ENCODE data around the gene ALOXE3. TPM values are rescaled to one million over a fixed set of nuclear protein-coding genes. Genes with fewer than 3 reads are reported as not detected.
A peak's percentile ranks its signal among the peaks of the same experiment; 100 is the strongest.

The ALOXE3 gene
- polyA plus RNA-seq, 3 donors, result not detected

GRCh38 chr17:8048236-8048635 lies 70.1 kb downstream of the ALOXE3 start:
- Mint-ChIP-seq H3K9me3 (no peaks in the 10 kb centered on the region), H3K4me1 (peaks cover 7% of the 10 kb centered on the region), H3K36me3 (peaks cover 8 to 12% of the 10 kb centered on the region in 2 donors), H3K4me3 (no peak overlapping the region), H3K27me3 (ENCODE audit: low read depth in 3 of 3) (peaks cover 0 to 4% (median 2%) of the 10 kb centered on the region in 3 donors), H3K27ac (no peak overlapping the region)
- Histone ChIP-seq H3K79me2 (ENCODE audit: insufficient read depth, low read length) (no peaks in the 10 kb centered on the region), H3K9ac (ENCODE audit: insufficient read depth, low read length, poor library complexity, severe bottlenecking) (no peak overlapping the region), H3K27ac (ENCODE audit: low read depth in 1 of 2, low read length in 2 of 2) (no peak overlapping the region), H3K27me3 (ENCODE audit: control insufficient read depth in 2 of 2, insufficient read depth in 2 of 2, low read length in 2 of 2) (no peaks in the 10 kb centered on the region), H3K4me3 (replicated peaks in 1 of 3; ENCODE audit: low read depth in 2 of 3, low read length in 3 of 3) (no peak overlapping the region), H3K36me3 (replicated peaks in 1 of 2; ENCODE audit: control insufficient read depth in 1 of 2, insufficient read depth in 2 of 2, low read length in 2 of 2) (peaks cover 0 to 2% of the 10 kb centered on the region in 2 donors), H2AFZ (ENCODE audit: insufficient read depth, low read depth, low read length, poor library complexity, severe bottlenecking) (no peak overlapping the region), H4K20me1 (ENCODE audit: insufficient read depth, low read length) (no peaks in the 10 kb centered on the region), H3K4me2 (replicated peaks; ENCODE audit: extremely low read depth, low read length, poor library complexity, severe bottlenecking) (no peak overlapping the region), H3K4me1 (ENCODE audit: control insufficient read depth in 1 of 2, insufficient read depth in 2 of 2, low read length in 2 of 2) (peaks cover under 1 to 3% of the 10 kb centered on the region in 2 donors), H3K9me3 (replicated peaks in 1 of 2; ENCODE audit: control insufficient read depth in 1 of 2, insufficient read depth in 1 of 2, low read length in 2 of 2) (no peaks in the 10 kb centered on the region)
- peak in 1 of 3 donors; percentile 2 for DNase-seq
- TF ChIP-seq, protein P1, sequence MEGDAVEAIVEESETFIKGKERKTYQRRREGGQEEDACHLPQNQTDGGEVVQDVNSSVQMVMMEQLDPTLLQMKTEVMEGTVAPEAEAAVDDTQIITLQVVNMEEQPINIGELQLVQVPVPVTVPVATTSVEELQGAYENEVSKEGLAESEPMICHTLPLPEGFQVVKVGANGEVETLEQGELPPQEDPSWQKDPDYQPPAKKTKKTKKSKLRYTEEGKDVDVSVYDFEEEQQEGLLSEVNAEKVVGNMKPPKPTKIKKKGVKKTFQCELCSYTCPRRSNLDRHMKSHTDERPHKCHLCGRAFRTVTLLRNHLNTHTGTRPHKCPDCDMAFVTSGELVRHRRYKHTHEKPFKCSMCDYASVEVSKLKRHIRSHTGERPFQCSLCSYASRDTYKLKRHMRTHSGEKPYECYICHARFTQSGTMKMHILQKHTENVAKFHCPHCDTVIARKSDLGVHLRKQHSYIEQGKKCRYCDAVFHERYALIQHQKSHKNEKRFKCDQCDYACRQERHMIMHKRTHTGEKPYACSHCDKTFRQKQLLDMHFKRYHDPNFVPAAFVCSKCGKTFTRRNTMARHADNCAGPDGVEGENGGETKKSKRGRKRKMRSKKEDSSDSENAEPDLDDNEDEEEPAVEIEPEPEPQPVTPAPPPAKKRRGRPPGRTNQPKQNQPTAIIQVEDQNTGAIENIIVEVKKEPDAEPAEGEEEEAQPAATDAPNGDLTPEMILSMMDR (IDR thresholded peaks at IDR 0.05), result no peak
- WGBS (ENCODE audit: insufficient coverage), result 99% methylated on average over 12 of the region's 12 CpGs
- intact Hi-C loops (cut with micrococcal nuclease), result no loop called here

- peaks cover 12% of the 10 kb centered on the region for H3K4me1 Mint-ChIP-seq
- DNase-seq, result peak in 1 of 3 donors; percentile 2
- H3K9me3 Mint-ChIP-seq, result no peaks in the 10 kb centered on the region
- no peaks in the 10 kb centered on the region for H4K20me1 ChIP-seq (ENCODE audit: insufficient read depth, low read length)
- peaks cover 5 to 8% of the 10 kb centered on the region in 2 donors for H3K4me1 ChIP-seq (ENCODE audit: control insufficient read depth in 1 of 2, insufficient read depth in 2 of 2, low read length in 2 of 2)
- peaks cover 0 to 6% (median 4%) of the 10 kb centered on the region in 3 donors for H3K27me3 Mint-ChIP-seq (ENCODE audit: low read depth in 3 of 3)
- no peak overlapping the region for H3K27ac Mint-ChIP-seq
- H3K4me2 ChIP-seq (replicated peaks; ENCODE audit: extremely low read depth, low read length, poor library complexity, severe bottlenecking), result no peak overlapping the region
- H3K4me3 ChIP-seq (replicated peaks in 1 of 3; ENCODE audit: low read depth in 2 of 3, low read length in 3 of 3), result no peak overlapping the region
- H3K9me3 ChIP-seq (replicated peaks in 1 of 2; ENCODE audit: control insufficient read depth in 1 of 2, insufficient read depth in 1 of 2, low read length in 2 of 2), result no peaks in the 10 kb centered on the region
- no peak overlapping the region for H3K9ac ChIP-seq (ENCODE audit: insufficient read depth, low read length, poor library complexity, severe bottlenecking)
- H3K36me3 Mint-ChIP-seq, result peaks cover 11 to 15% of the 10 kb centered on the region in 2 donors
- intact Hi-C loops (cut with micrococcal nuclease), result no loop called here
- WGBS (ENCODE audit: insufficient coverage), result 96% methylated on average over 3 of the region's 4 CpGs
- H3K79me2 ChIP-seq (ENCODE audit: insufficient read depth, low read length), result no peaks in the 10 kb centered on the region
- no peak overlapping the region for H3K4me3 Mint-ChIP-seq
- no peaks in the 10 kb centered on the region for H3K27me3 ChIP-seq (ENCODE audit: control insufficient read depth in 2 of 2, insufficient read depth in 2 of 2, low read length in 2 of 2)
- peaks cover 0 to 2% of the 10 kb centered on the region in 2 donors for H3K36me3 ChIP-seq (replicated peaks in 1 of 2; ENCODE audit: control insufficient read depth in 1 of 2, insufficient read depth in 2 of 2, low read length in 2 of 2)
- no peak overlapping the region for H2AFZ ChIP-seq (ENCODE audit: insufficient read depth, low read depth, low read length, poor library complexity, severe bottlenecking)
- TF ChIP-seq, protein P1 (IDR thresholded peaks at IDR 0.05), result no peak
- no peak overlapping the region for H3K27ac ChIP-seq (ENCODE audit: low read depth in 1 of 2, low read length in 2 of 2)
Measured at GRCh38 chr17:8047769-8048110, 70.6 kb downstream of the ALOXE3 start.
